Spleen (tissue), 11 donors: ENCODE data around the gene SELENOS. TPM values are rescaled to one million over a fixed set of nuclear protein-coding genes. Genes with fewer than 3 reads are reported as not detected.
A peak's percentile ranks its signal among the peaks of the same experiment; 100 is the strongest.

Source experiments
- DNase-seq: peaks from one replicate; pipeline ENCODE4 v3.0.0-alpha.2; 2020
- H3K27ac ChIP-seq, 8 donors: fragments of 200-600 bp; sonication (generic) in 7 of 8; 1 replicate in 4 of 8; 2 replicates in 4 of 8; pipeline versions ENCODE4 v1.5.0 to v1.8.0; 2016 to 2021; ENCODE audit warnings: inconsistent platforms in 4 of 8, mild to moderate bottlenecking in 4 of 8, moderate library complexity in 1 of 8
- H3K27me3 ChIP-seq, 7 donors: fragments of 200-600 bp; sonication (generic) in 6 of 7; replicated peaks in 1 of 7; 1 replicate in 4 of 7; 2 replicates in 3 of 7; pipeline versions ENCODE4 v1.5.0 to v1.8.0; 2016 to 2021; ENCODE audit warnings: inconsistent platforms in 3 of 7, mild to moderate bottlenecking in 1 of 7
- H3K36me3 ChIP-seq, 6 donors: fragments of 200-600 bp; sonication (generic) in 5 of 6; 1 replicate in 4 of 6; 2 replicates in 2 of 6; pipeline versions ENCODE4 v1.5.0 to v1.8.0; 2016 to 2021; ENCODE audit warnings: inconsistent platforms in 2 of 6
- H3K4me1 ChIP-seq, 6 donors: fragments of 200-600 bp; sonication (generic) in 5 of 6; 1 replicate in 3 of 6; 2 replicates in 3 of 6; pipeline versions ENCODE4 v1.5.0 to v1.8.0; 2016 to 2021; ENCODE audit warnings: inconsistent platforms in 3 of 6
- H3K4me3 ChIP-seq, 8 donors: fragments of 200-600 bp; sonication (generic) in 7 of 8; 1 replicate in 4 of 8; 2 replicates in 4 of 8; pipeline versions ENCODE4 v1.5.0 to v1.8.0; 2016 to 2021; ENCODE audit warnings: inconsistent platforms in 4 of 8, mild to moderate bottlenecking in 4 of 8, moderate library complexity in 2 of 8
- H3K9me3 ChIP-seq, 8 donors: fragments of 200-600 bp; sonication (generic) in 7 of 8; 1 replicate in 4 of 8; 2 replicates in 4 of 8; pipeline versions ENCODE4 v1.5.0 to v1.8.0; 2016 to 2021; ENCODE audit warnings: inconsistent platforms in 4 of 8
- POLR2A ChIP-seq, 3 donors: fragments of 450-650 bp; IDR thresholded peaks; one replicate each; pipeline ENCODE4 v1.5.1; 2017; ENCODE audit warnings: antibody characterized with exemption in 3 of 3, mild to moderate bottlenecking in 1 of 3
- POLR2AphosphoS5 ChIP-seq, 3 donors: sonication (generic); formaldehyde crosslinking; IDR thresholded peaks; one replicate each; pipeline ENCODE4 v1.5.1; 2017; ENCODE audit warnings: antibody characterized with exemption in 3 of 3
- WGBS, 5 donors: extraction: QIAGEN DNeasy Blood & Tissue Kit in 3 of 5; methylation state at CpG; one replicate each; pipeline versions ENCODE4 v1.1.5 to v1.1.7; 2013 to 2018; 5-methylcytosine and 5-hydroxymethylcytosine counted together
- intact Hi-C: fragments of 100-400 bp; cut with DNase I; formaldehyde crosslinking; loops from one replicate; pipeline ENCODE4 v1.15.0; 2023; ENCODE audit warnings: low total_unique reads
- polyA plus RNA-seq, 3 donors: library from polyadenylated mRNA; stranded (reverse); fragments of 200-250 nt; gene quantifications; one replicate each; pipeline ENCODE4 v1.2.1, GENCODE V29; 2013
- total RNA-seq, 7 donors: library from RNA; depleted of rRNA in 3 of 7; stranded (reverse); fragments of >200 nt in 3 of 7; fragmentation: NEBNext Ultra II Directional in 4 of 7; extraction: Animal tissue kit (Norgen Biotek cat#: 25700) in 4 of 7; gene quantifications; one replicate each; pipeline versions ENCODE4 v1.1.0 to v1.2.1, GENCODE V29; 2016 to 2021
- TF ChIP-seq, protein P1 (sequence below), 11 experiments: fragments of 200-600 bp in 7 of 11; fragments of 450-650 bp in 4 of 11; sonication (generic) in 4 of 11; IDR thresholded peaks in 8 of 11; conservative IDR thresholded peaks in 3 of 11; 1 replicate in 7 of 11; 2 replicates in 4 of 11; pipeline versions ENCODE4 v1.4.0 to v1.8.0; 2016 to 2021; ENCODE audit warnings: antibody characterized with exemption in 11 of 11, inconsistent platforms in 4 of 11, mild to moderate bottlenecking in 1 of 11
- donor health status: healthy with polysubstance abuse.
- donor health status: DM: no; HTN: no; CAD: no; lungs with moderate emphysema.
- donor health status: DM: no; HTN: no; CAD: no.
- donor health status: Bipolar disorder and iron deficiency.
- donor health status: healthy.
- donor health status: DM: no; HTN: no; CAD: no.
- donor health status: DM: yes; HTN: yes; CAD: no.

The SELENOS gene
- total and polyA plus RNA-seq, 10 donors: 25.7 to 109 (median 57.3) TPM

DNA sequence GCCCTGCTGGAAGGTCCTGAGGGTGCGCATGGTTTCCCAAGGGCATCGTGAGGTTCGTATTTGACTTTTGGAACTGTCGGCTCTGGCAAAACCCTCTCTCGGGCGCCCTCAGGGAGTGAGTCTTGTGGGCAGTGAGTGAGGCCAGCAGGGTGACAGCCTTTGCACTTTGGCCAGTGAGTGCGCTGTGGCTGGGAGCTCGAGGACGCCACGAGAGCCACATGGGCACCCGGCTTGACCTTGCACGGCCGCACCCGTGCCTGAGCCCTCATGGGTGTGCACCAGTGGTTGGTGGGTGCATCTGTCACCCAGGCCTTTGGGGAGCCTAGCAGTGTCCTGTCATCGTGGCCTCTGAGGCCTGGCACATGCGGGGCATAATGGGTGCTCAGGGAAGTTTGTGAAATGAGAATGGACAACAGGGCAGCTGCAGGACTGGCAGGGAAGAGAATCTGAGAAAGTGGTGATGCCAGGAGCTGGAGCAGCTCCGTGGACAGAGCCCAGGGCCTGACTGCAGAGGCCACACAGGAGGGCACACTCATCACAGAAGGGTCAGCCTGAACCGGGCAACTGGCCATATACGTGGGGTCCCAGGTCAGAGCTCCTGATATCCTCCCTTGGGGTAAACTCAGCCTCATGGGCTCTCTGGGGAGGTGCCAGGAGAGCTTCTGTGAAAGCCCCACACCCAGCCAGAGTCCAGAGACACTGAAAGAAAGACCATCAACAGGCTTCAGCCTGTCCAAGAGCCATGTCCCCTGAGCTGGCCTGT lies 48.2 kb upstream of the SELENOS start:
- intact Hi-C loops: no loop called here
- H3K4me1 ChIP-seq: peaks cover 0 to 15% (median 6%) of the 10 kb centered on the region in 6 donors
- H3K27me3 ChIP-seq: peaks cover 0 to 39% (median 0%) of the 10 kb centered on the region in 7 donors
- DNase-seq: peak; percentile 62
- H3K27ac ChIP-seq: peak overlapping the region in 1 of 8 donors; percentile 17
- no peaks in the 10 kb centered on the region for H3K9me3 ChIP-seq
- WGBS, 5 donors: 85 to 90% (median 88%) methylated on average over 18 to 19 of the region's 19 CpGs
- no peak overlapping the region for H3K4me3 ChIP-seq
- TF ChIP-seq, protein P1, sequence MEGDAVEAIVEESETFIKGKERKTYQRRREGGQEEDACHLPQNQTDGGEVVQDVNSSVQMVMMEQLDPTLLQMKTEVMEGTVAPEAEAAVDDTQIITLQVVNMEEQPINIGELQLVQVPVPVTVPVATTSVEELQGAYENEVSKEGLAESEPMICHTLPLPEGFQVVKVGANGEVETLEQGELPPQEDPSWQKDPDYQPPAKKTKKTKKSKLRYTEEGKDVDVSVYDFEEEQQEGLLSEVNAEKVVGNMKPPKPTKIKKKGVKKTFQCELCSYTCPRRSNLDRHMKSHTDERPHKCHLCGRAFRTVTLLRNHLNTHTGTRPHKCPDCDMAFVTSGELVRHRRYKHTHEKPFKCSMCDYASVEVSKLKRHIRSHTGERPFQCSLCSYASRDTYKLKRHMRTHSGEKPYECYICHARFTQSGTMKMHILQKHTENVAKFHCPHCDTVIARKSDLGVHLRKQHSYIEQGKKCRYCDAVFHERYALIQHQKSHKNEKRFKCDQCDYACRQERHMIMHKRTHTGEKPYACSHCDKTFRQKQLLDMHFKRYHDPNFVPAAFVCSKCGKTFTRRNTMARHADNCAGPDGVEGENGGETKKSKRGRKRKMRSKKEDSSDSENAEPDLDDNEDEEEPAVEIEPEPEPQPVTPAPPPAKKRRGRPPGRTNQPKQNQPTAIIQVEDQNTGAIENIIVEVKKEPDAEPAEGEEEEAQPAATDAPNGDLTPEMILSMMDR (IDR thresholded peaks at IDR 0.05 in 8 of 11, conservative IDR thresholded peaks at IDR 0.05 in 3 of 11): no peak
- no peak for TF ChIP-seq POLR2AphosphoS5 (IDR thresholded peaks at IDR 0.05)
- no peak for TF ChIP-seq POLR2A (IDR thresholded peaks at IDR 0.05)
- H3K36me3 ChIP-seq: peaks cover 0 to 98% (median 13%) of the 10 kb centered on the region in 6 donors

DNA sequence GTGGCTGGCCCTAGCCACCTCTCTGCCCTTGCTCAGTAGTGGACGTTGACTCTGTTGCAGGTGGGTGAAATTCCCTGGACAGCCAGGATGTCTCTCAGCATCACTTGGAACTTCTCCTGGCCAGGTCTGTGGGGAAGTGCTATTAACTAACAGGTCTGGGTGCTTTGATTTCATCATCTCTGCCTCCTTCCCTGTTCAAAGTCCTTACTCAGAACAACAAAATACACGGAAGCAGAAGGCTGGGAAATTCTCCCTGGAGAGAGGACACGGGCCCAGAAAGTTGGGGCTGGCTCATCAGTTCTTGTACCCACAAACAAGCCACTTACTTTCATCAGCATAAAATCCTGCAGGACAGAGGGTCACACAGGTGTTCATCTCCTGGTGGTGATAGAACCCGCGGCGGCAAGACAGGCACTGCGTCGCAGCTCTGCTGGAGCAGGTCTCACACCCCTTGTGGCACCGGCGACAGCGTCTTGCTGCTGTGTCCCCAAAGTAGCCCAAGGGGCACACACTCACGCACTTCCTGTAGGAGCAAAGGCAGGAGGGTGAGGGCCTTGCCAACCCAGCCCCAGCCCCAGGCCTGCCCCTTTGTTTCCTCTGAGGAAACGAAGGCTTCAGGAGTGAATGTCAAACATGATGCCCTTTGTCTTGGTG lies 47.4 kb upstream of the SELENOS start:
- intact Hi-C loops: no loop called here
- TF ChIP-seq, protein P1 (IDR thresholded peaks at IDR 0.05 in 8 of 11, conservative IDR thresholded peaks at IDR 0.05 in 3 of 11): no peak
- no peak for TF ChIP-seq POLR2AphosphoS5 (IDR thresholded peaks at IDR 0.05)
- TF ChIP-seq POLR2A (IDR thresholded peaks at IDR 0.05): no peak
- H3K36me3 ChIP-seq: peaks cover 0 to 100% (median 13%) of the 10 kb centered on the region in 6 donors
- H3K9me3 ChIP-seq: no peaks in the 10 kb centered on the region
- peaks cover 0 to 46% (median 0%) of the 10 kb centered on the region in 7 donors for H3K27me3 ChIP-seq
- H3K4me1 ChIP-seq: peaks cover 0 to 19% (median 12%) of the 10 kb centered on the region in 6 donors
- peak overlapping the region in 1 of 8 donors; percentile 17 for H3K27ac ChIP-seq
- peak; percentile 61 for DNase-seq
- no peak overlapping the region for H3K4me3 ChIP-seq
- WGBS, 5 donors: 79 to 87% (median 82%) methylated on average over 11 to 13 of the region's 13 CpGs

DNA sequence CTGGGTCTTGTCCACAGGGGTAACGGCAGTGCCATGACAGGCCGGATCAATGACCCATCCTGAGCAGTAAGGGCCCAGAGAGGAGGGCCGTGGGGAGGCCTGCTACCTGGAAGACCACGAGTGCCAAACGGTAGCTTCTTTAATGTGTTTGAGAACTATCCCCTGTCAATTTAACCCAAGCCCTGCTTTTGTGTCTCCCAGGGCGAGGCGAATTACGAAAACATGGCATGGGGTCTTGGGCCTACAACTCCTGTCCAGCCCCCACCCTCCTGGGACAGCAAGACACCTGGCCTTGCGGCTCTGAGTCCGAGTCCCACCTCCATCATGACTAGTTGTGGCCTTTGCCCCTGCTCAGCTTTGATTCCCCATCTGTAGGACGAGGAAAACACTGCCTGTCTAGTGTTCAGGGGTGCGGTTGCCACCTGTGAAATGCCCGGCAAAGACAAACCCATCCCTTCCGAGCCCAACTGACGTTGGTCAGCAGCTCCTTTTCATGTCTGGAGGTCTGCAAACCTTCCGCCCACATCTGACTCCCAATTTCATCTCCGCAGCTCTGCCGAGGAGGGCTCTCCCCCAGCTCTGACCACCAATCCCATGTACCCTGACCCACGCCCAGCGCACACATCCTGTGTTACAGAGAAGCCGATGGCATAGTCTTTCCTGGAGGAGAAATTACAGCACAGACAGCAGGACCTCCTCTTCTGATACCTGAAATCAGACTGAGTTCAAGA lies 46.7 kb upstream of the SELENOS start:
- intact Hi-C loops: no loop called here
- Histone ChIP-seq H3K4me3 (no peak overlapping the region), H3K36me3 (peaks cover 0 to 99% (median 13%) of the 10 kb centered on the region in 6 donors), H3K4me1 (peaks cover 0 to 19% (median 12%) of the 10 kb centered on the region in 6 donors), H3K27me3 (peaks cover 0 to 52% (median 0%) of the 10 kb centered on the region in 7 donors), H3K9me3 (no peaks in the 10 kb centered on the region), H3K27ac (peak overlapping the region in 1 of 8 donors; percentile 17)
- TF ChIP-seq POLR2AphosphoS5 (IDR thresholded peaks at IDR 0.05) (peak in 1 of 3 donors; percentile 8), POLR2A (IDR thresholded peaks at IDR 0.05) (no peak)
- peak; percentile 56 for DNase-seq
- 81 to 90% (median 88%) methylated on average over 21 of the region's 21 CpGs for WGBS, 5 donors

DNA sequence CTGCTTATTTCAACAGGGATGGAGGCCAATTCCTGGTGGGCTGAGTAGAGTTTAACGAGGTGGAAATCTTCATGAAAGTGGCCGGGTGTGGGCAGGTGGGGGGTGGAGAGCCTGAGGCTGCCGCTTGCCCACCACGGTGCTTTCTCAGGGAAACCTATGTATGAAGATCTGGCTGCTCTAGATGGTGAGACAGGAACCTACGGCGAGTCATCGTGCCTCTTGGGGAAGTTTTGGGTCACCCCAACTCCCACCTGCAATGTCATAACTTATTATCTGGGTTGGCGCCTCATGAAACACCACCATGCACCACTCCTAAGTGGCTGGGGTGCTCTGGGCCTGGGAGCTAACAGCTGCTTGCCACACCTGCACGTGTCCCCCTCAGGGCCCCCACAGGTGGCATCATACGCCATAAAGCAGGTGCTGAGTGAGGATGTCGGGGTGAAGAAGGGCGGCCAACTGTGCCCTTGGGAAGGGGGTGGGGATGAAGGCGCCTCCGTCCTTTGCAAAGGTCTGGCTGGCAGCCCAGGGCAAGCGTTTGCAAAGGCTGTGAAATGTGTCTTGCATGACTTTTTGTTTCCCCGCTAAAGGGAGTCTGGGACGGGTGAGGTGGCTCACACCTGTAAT lies 45.7 kb upstream of the SELENOS start:
- Histone ChIP-seq H3K36me3 (peaks cover 0 to 99% (median 13%) of the 10 kb centered on the region in 6 donors), H3K27ac (no peak overlapping the region), H3K9me3 (no peaks in the 10 kb centered on the region), H3K4me3 (no peak overlapping the region), H3K27me3 (peaks cover 0 to 56% (median 0%) of the 10 kb centered on the region in 7 donors), H3K4me1 (peaks cover 0 to 19% (median 12%) of the 10 kb centered on the region in 6 donors)
- peak; percentile 43 for DNase-seq
- WGBS, 5 donors: 78 to 85% (median 80%) methylated on average over 14 to 17 of the region's 17 CpGs
- TF ChIP-seq POLR2AphosphoS5 (IDR thresholded peaks at IDR 0.05) (no peak), POLR2A (IDR thresholded peaks at IDR 0.05) (no peak)
- TF ChIP-seq, protein P1 (IDR thresholded peaks at IDR 0.05 in 8 of 11, conservative IDR thresholded peaks at IDR 0.05 in 3 of 11): no peak
- intact Hi-C loops: no loop called here
